ENCODE data around the gene FXYD7.
"Not testable (repeated sequence)": the region's sequence is repeated elsewhere in the genome, so short reads cannot be mapped to it uniquely, and the experiment has no call there.

FXYD7 gene

DNA sequence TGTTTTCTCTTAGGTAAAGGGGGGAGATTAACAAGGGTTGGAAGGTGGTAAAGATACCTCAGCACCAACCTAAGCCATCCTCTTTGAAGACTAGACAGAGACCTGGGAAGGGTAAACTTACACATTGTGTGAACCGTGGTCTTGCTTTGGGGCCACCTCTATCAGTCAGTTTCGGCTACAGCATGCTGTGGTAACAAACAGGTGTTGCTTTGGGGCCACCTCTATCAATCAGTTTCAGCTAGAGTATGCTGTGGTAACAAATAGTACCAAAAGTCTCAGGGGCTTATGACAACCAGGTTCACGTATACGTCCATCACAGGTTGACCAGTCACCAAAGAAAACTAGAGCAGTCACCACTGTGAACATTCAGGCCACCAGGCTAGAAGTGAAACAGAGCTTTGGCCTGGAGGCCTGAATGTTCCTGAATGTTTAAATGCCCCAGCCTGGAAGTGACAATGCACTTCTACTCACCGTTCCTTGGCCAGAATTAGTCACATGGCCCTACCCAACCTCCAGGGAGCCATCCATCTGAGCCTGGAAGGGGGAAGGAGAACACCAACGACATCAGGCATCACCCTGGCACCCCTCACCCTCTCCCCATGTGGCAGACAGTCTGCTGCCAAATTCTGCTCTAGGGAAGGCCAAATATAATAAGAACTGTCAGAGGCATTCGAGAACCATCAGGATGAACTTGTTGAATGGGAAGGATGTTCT lies 3.8 kb downstream of the FXYD7 start:
- DNase-seq: no peak

DNA sequence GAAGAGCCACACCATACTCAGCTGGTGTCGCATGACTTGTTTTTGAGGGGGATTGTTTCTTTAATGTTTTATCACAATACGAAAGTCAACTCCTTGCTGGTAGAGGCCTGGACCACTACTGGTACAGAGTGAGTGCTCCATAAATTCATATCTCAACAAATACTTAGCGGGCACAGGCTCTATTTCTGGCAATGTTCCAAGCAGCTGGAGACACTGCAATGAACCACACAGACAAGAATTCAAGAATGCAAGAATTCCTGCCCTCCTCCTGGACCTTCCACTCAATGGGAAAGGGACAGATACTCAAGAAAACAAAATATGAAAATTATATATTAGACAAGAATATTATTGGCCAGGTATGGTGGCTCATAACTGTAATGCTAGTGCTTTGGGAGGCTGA lies 6.4 kb downstream of the FXYD7 start:
- DNase-seq: no peak

DNA sequence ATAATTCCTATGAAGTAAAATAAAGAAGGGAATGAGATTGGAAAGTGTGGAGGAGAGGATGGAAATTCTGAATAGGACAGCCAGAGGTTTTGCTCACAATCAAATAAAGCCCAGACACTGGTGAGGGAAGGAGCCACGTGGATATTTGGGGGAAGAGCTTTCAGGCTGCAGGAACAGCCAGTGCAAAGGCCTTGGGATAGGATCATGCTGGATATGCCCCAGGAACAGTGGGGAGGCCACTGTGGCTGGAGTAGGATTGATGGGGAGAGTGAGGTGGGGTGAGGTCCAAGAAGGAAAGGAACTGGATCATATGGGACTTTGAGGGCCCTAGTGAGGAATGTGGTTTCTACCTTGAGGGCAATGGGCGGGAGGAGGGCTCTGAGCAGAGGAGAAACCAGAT lies 7.4 kb downstream of the FXYD7 start:
- DNase-seq: no peak

DNA sequence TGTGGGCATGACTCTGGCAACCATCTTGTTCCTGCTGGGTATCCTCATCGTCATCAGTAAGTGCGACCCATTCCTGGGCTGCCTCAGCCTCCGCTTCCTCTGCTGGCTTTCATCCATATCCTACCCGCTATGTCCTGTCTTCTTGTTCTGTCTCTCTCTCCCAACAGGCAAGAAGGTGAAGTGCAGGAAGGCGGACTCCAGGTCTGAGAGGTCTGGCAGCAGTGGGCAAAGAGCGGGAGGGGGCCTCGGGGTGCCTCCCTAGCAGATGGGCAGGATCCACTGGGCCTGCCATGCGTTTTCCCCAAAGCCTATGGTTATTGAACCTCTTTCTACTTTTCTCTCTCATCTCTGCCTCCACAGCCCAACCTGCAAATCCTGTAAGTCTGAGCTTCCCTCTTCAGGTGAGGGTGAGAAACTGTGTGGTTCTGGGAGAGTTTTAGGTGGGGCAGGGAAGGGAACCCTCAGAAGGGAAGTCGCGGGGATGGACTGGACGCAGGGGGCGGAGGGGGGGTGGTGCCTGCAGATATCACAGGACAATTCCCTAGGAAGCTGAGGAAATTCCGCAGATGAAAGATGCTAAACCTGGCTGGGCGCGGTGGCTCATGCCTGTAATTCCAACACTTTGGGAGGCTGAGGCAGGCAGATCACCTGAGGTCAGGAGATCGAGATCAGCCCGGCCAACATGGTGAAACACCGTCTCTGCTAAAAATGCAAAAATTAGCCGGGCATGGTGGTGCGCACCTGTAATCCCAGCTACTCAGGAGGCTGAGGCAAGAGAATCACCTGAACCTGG lies 8.4 kb downstream of the FXYD7 start:
- no peak for DNase-seq

DNA sequence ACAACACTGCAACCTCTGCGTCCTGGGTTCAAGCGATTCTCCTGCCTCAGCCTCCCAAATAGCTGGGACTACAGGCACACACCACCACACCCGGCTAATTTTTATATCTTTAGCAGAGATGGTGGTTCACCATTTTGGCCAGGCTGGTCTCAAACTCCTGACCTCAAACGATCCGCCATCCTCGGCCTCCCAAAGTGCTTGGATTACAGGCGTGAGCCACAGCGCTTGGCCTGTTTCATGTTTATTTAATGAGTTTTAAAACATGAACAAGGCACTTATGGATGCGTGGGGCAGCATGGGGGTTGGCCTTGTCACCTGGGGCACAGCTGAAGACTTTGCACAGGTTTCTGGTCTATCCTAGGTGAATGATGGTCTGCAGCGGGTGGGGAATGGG lies 10.1 kb downstream of the FXYD7 start:
- not testable (repeated sequence) for DNase-seq

DNA sequence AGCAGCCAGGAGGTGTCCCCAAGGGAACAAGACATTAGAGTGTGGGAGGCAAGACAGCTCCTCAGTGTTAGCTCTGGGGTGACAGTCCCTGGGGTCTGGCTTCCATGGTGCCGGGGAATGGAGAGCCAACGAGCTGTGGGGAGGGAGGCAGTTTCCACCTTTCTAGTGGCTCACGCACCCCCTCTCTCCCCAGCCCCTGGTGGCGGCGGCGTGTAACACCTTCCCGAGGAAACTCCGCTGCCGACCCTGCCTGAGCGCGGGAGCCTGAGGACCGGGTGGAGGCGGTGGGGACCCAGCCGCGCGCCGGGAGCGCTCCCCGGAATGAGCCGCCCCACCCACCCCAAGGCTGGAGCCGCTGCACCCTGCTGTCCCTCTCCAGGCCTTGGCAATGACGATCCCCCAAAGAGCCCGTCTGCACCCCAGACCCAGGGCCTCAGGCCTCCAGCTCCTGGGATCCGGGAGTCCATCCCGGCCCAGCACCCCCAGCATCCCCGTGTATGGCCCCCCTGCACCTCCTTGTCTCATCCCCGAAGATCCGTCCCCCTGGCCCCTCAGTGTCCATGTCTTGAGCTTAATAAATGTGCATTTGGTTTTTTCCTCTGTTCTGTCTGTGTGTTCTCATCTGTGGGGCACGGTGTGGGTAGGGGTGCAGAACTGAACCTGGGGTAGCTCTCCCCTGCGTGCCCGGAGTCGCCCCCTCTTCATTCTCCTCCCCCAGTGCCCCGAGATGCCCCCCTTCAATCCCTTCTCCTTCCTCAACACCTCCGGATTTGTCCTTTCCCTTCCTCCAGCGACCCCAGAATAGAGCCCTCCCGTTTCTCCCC lies 10.9 kb downstream of the FXYD7 start:
- DNase-seq: peak; percentile 82

DNA sequence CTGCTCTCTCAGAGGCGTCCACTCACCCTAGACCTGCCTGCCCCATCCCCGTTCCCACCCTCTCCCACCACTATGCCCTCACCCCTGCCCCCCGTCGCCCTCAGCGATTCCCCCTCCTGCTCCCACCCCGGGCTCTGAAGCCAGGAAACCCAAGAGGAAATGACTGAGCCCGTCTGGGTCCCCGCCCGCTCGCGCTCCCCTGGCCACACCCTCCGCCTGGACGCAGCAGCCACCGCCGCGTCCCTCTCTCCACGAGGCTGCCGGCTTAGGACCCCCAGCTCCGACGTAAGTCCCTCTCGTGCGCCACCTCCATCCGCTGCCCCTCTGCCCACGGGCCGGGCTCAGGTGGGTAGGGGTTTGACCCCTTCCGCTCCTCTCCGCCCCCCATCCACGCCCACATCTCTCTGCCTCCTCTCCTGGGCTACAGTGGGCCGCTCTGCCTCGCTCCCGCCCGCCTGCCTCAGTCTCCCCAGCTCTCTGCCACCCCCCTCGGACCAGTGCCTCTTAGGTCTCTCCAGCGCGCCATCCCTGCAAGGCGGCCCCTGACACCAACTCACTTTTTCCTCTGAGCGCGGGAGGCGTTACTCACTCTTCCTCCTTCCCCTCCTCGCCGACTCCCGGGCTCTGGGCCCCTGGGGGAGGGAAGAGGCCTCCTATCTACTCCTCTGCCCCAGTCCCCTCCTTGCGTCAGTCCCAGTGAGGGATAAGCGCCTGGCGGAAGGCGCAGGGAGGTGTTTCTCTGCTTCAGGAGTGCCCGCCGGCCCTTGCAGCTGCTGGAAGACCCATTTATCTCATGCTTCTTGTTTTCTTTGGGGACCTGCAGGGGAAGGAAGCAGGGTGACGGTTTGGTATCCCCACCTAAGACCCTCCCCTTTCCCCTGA lies 11.7 kb downstream of the FXYD7 start, which contains the start of gene FXYD5:
Gene FXYD5, plus strand, starts transcription at position 211 of the 882 bp plus-strand sequence. CDS start 816 bp downstream, outside the sequence.
- peak; percentile 74 for DNase-seq

DNA sequence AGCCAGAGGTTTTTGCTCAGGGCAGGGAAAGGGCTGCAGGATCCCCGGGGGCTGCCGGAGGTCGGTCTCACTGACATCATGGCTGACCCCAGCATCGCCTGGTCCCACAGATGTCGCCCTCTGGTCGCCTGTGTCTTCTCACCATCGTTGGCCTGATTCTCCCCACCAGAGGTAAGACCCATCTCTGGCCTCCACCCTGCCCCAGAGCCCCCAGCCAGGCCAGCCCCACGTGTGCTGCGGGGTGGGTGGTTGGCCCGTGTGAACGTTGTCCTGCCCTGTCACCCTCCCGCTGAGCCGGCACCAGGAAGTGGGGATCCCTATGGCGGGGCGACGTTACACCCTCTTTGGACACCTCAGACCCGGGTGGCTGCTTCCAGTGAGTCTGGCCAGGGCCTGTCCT lies 12.4 kb downstream of the FXYD7 start:
- DNase-seq: peak; percentile 29

DNA sequence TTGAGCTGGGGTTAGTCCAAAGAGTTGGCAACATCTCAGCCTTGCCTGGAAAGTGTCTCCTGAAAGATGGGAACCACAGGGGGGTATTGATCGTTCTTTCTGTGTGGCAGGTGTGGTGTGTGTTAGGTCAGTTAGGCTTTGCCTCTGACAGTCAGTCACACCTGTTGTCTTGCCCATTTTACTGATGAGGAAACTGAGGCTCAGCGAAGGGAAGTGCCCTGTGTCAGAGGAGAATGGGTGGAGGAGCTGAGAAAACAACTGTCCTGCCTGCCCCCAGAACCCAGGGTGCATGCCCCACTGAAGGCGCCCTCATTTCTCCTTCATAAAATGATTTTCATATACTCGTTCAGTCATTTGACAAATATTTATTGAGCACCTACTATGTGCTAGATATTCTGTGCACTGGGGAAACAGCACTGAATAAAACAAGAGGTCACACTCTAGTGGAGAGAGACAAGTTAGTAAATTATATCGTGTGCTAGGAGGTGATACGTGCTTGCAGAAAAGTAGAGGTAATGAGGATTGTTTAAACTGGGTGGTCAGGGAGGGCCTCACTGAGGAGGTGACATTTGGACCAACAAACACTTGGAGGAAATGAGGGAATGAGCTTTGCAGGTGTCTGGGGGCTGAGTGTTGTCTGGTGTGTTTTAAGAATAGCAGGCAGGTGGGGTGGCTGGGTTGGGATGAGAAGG lies 13.1 kb downstream of the FXYD7 start:
- no peak for DNase-seq

DNA sequence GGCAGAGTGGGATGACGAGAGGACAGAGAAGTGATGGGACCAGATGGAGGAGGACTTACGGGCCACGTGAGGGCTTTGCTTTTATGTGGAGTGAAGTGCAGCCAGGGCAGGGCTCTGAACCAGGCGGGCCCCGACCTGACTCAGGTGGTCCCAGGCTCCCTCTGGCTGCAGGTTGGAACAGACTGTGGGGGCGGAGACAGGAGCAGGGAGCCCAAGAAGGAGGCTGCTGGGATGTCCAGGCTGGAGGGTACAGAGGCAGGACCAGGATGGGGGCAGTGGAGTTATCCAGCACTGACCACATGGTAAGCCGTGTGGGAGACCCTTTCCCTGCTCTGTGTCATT lies 13.6 kb downstream of the FXYD7 start:
- no peak for DNase-seq

DNA sequence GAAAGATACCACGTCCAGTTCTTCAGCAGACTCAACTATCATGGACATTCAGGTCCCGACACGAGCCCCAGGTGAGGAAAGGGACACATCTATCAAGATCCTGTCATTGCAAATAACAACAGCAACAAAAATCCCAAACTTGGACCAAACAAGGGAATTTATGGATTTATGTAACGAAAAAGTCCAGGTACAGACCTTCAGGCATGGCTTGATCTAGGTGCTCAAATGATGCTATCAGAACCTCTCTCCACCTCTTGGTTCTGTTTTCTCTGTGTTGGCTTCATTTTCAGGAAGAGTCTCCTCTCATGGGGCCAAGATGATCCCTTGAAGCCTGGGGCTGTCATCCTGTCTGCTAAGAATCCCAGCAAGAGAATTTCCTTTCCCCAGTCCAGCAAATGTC lies 14.4 kb downstream of the FXYD7 start:
- DNase-seq: no peak

DNA sequence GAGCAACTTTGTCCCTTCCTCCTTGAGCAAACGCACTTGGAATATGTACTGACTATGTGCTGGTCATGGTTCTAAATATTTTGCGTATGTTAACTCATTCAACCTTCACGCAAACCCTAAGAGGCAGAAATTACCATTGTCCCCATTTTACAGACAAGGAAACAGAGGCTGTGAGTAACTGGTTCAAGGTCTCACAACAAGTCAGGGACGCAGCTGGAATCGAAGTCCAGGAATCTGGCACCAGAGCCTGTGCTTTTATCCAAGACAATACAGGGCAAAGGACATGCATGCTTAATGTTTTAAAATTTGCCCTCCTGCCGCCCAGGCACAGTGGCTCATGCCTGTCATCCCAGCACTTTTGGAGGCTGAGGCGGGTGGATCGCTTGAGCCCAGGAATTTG lies 16.6 kb downstream of the FXYD7 start:
- no peak for DNase-seq

DNA sequence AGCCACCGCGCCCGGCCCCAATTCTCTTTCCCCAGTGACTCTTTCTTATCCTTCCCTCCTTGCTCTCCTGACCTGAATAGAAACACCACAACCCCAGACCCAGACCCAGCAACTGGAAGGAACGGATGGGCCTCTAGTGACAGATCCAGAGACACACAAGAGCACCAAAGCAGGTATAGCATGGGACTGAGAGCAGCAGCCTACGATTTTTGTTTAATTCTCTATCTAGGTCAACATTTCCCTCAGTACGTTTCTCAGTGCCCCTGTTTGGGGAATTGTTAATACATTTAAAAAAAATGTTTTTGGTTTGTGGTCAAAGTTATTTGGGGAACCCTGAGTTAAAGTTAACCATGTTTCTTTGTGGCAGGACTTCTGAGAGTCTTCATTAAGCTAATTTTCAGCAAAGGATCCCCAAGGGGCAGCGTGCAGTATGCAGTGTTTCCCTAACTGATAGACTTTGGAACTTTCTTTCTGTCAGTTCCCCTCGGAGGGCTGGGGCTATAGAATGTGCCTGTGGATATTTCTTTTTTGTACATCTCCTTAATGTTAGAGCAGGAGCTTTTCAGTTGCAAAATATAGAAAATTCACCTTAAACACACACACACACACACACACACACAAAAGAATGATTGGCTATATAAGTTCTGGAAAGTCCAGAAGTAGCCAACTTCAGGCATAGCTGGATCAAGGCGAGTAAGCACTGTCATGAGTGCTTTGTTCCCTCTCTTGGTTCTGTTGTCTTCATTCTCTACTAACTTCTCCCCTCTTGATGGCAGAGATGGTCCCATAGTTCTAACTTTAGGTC lies 17.8 kb downstream of the FXYD7 start:
- DNase-seq: no peak

DNA sequence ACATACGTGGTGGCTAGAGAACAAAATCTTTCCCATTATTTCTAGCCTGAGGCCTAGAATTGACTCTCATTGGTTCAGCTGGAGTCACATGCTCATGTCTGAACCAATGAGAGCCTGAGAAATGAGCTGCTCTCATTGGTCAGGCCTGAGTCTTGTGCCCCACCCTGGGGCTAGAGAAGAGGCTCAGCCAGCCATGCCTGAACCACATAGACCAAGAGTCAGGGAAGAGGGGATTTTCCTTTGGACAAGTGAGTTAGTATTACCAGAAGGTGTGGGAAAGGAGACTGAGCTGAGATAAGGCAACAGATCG lies 18.3 kb downstream of the FXYD7 start:
- no peak for DNase-seq

DNA sequence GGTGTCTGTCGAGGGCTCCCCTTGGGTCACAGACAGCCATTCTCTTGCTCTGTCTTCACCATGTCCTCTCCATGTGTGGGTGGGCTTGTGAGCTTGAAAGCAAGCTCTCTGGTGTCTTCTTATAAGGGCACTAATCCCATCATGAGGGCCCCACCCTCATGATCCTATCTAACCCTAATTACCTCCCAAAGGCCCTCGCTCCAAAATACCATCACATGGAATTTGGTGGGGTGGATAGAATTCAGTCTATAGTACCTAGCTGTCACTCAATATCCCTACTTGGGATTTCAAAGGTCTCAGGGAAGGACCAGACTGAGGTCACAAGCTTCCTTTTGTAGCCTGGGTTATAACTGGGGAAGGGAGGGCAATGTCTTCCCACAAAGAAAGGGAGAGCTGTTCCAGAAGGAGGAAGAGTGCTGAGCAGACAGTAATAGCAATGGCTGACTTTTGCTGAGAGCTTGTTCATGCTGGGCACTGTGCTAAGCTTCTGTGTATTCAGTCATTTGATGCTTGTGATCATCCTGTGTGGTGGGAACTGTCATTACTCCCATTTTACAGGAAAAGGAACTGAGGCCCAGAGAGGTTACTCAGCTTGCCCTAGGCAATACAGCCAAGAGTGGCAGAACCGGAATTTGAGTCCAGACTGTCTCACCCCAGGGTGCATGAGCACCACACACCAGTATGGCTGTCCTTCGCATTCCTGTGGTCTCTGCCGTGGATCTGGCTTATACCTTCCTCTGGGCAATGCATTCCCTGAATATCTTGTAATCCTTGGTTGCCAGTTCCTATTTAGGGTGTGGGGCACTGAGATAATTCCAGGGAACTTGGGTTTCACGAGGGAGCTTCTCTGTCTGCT lies 19.6 kb downstream of the FXYD7 start:
- DNase-seq: no peak

DNA sequence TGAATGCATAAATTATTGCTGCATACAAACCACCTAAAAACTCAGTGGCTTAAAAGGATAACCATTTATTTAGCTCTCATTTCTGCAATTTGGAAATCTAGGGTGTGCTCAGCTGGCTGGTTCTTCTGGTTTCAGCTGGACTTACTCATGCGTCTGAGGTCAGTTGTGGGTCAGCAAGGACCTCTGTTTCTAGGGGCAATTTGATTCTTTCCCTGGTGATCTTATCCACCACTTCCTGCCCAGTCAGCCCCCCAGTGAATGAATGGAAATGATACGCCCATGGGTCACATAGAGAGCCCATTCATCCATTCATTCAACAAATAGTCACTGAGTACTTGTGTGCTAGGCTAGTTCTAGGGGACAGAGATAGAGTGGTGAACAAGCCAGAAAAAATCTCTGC lies 21.4 kb downstream of the FXYD7 start:
- DNase-seq: no peak

DNA sequence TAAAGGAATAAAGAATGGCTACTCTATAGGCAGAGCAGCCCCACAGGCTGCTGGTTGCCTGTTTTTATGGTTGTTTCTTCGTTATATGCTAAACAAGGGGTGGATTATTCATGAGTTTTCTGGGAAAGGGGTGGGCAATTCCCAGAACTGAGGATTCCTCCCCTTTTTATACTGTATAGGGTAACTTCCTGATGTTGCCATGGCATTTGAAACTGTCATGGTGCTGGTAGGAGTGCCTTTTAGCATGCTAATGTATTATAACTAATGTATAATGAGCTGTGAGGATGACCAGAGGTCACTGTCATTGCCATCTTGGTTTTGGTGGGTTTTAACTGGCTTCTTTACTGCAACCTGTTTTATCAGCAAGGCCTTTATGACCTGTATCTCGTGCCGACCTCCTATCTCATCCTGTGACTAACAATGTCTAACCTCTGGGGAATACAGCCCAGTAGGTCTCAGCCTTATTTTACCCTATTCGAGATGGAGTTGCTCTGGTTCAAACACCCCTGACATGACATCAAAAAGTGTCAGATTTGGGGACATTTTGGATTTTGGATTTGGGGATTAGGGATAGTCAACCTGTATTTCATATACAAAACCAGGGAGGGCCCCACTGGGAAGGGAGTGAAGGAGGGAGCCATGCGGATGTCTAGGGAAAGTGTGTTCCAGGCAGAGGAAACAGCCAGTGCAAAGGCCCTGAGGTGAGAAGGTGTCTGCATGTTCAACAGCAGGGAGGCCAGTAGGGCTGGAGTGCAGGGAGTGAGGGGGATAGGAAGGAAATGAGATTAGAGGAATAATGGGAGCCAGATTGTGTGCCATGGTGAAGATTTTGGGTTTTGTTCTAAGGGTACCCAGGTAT lies 22.4 kb downstream of the FXYD7 start:
- no peak for DNase-seq

DNA sequence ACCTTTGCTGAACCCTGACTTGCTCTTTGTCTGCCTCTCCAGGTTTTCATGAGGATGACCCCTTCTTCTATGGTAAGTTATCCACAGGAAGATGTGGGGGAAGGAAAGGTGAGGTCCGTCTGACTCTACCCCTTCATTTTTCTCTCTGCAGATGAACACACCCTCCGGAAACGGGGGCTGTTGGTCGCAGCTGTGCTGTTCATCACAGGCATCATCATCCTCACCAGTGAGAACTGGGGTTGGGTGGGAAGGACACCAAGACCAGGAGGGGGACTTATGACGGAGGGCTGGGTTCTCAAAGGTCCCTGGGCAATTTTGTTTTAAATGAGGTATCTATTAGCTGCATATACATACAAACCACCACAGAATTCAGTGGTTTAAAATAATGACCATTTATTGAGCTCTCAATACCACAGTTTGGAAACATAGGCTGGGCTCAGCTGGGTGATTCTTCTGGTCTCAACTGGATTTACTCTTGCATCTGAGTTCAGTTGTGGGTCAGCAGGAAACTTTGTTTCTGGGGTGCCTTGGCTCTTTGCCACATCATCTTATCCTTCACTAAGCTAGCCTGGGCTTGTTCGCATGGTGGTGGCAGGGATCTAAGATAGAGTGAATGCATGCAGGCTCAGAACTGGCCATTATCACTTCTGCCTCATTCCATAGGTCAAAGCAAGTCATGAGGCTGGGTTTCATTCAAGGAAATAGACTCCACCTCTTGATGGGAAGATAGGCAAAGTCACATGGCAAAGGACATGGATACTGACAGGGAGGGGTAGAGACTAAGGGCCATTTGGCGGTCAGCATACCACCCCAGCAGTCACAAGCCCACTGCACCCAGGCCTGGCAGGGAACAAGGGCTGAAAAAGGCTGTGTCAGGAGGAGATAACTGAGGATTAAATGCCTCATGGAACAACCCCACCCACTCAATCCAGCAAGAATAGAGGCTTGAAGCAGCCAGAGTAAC lies 23.3 kb downstream of the FXYD7 start:
- no peak for DNase-seq

All from CD4-positive, alpha-beta T cell treated with Interleukin-10 for 1 hour (primary cell).